Liver (tissue), 9 donors: ENCODE data around the gene TRIOBP. TPM values are rescaled to one million over a fixed set of nuclear protein-coding genes. Genes with fewer than 3 reads are reported as not detected.

Experiments used
- DNase-seq: peaks from one replicate; pipeline ENCODE4 v3.0.0-alpha.2; 2017; ENCODE audit warnings: low spot score
- H3K27ac ChIP-seq, 2 donors: one replicate each; pipeline ENCODE4 v1.7.0; 2013; ENCODE audit warnings: inconsistent platforms in 2 of 2, low read length in 2 of 2, control low read depth in 1 of 2, low read depth in 1 of 2, mild to moderate bottlenecking in 1 of 2
- H3K27me3 ChIP-seq, 4 donors: one replicate each; pipeline versions ENCODE4 v1.6.1 to v1.7.0; 2013; ENCODE audit warnings: low read length in 3 of 4, inconsistent platforms in 1 of 4, mild to moderate bottlenecking in 1 of 4, moderate library complexity in 1 of 4; ENCODE audit not compliant: control insufficient read depth in 4 of 4, insufficient read depth in 4 of 4
- H3K36me3 ChIP-seq, 4 donors: one replicate each; pipeline versions ENCODE4 v1.6.1 to v1.7.0; 2013; ENCODE audit warnings: low read length in 3 of 4, mild to moderate bottlenecking in 3 of 4, low read depth in 1 of 4, moderate library complexity in 1 of 4; ENCODE audit not compliant: control insufficient read depth in 4 of 4, insufficient read depth in 3 of 4
- H3K4me1 ChIP-seq, 4 donors: one replicate each; pipeline versions ENCODE4 v1.6.1 to v1.7.0; 2013; ENCODE audit warnings: low read length in 3 of 4, mild to moderate bottlenecking in 3 of 4, moderate library complexity in 1 of 4; ENCODE audit not compliant: control insufficient read depth in 4 of 4, insufficient read depth in 4 of 4
- H3K4me3 ChIP-seq, 3 donors: one replicate each; pipeline versions ENCODE4 v1.6.1 to v1.7.0; 2013; ENCODE audit warnings: low read length in 3 of 3, control low read depth in 1 of 3, low read depth in 1 of 3, mild to moderate bottlenecking in 1 of 3
- H3K9ac ChIP-seq, 2 donors: one replicate each; pipeline ENCODE4 v1.7.0; 2013; ENCODE audit warnings: low read length in 2 of 2, mild to moderate bottlenecking in 2 of 2, moderate library complexity in 2 of 2, control low read depth in 1 of 2, low read depth in 1 of 2
- H3K9me3 ChIP-seq, 4 donors: one replicate each; pipeline versions ENCODE4 v1.6.1 to v1.7.0; 2013; ENCODE audit warnings: low read length in 3 of 4; ENCODE audit not compliant: control insufficient read depth in 4 of 4
- EGR1 ChIP-seq, 2 donors: IDR thresholded peaks; 2 replicates each; pipeline ENCODE4 v1.6.1; 2016 to 2018; ENCODE audit warnings: antibody characterized with exemption in 2 of 2, low read depth in 2 of 2
- FOXA1 ChIP-seq: IDR thresholded peaks from 2 replicates; pipeline ENCODE4 v1.6.1; 2016; ENCODE audit warnings: antibody characterized with exemption
- FOXA2 ChIP-seq: IDR thresholded peaks from 2 replicates; pipeline ENCODE4 v1.6.1; 2016; ENCODE audit warnings: antibody characterized with exemption
- GABPA ChIP-seq, 2 donors: IDR thresholded peaks in 1 of 2; conservative IDR thresholded peaks in 1 of 2; 2 replicates each; pipeline ENCODE4 v1.6.1; 2016; ENCODE audit warnings: antibody characterized with exemption in 2 of 2, mild to moderate bottlenecking in 1 of 2, moderate library complexity in 1 of 2
- HNF4A ChIP-seq, 2 donors: conservative IDR thresholded peaks; 2 replicates each; pipeline ENCODE4 v1.6.1; 2016; ENCODE audit warnings: antibody characterized with exemption in 2 of 2, mild to moderate bottlenecking in 2 of 2
- HNF4G ChIP-seq: IDR thresholded peaks from 2 replicates; pipeline ENCODE4 v1.6.1; 2016; ENCODE audit warnings: antibody characterized with exemption
- JUND ChIP-seq, 2 donors: IDR thresholded peaks; 2 replicates each; pipeline ENCODE4 v1.6.1; 2016; ENCODE audit warnings: antibody characterized with exemption in 2 of 2
- NR2F2 ChIP-seq: IDR thresholded peaks from 2 replicates; pipeline ENCODE4 v1.6.1; 2016; ENCODE audit warnings: antibody characterized with exemption
- RAD21 ChIP-seq, 2 donors: IDR thresholded peaks; 2 replicates each; pipeline ENCODE4 v1.6.1; 2016; ENCODE audit warnings: antibody characterized with exemption in 2 of 2, mild to moderate bottlenecking in 2 of 2
- RXRA ChIP-seq, 2 donors: IDR thresholded peaks; 2 replicates each; pipeline ENCODE4 v1.6.1; 2017 to 2018; ENCODE audit warnings: antibody characterized with exemption in 2 of 2, mild to moderate bottlenecking in 1 of 2
- SP1 ChIP-seq: IDR thresholded peaks from 2 replicates; pipeline ENCODE4 v1.6.1; 2018; ENCODE audit warnings: antibody characterized with exemption, mild to moderate bottlenecking
- TAF1 ChIP-seq: conservative IDR thresholded peaks from 2 replicates; pipeline ENCODE4 v1.6.1; 2016; ENCODE audit warnings: antibody characterized with exemption, mild to moderate bottlenecking
- YY1 ChIP-seq: IDR thresholded peaks from 2 replicates; pipeline ENCODE4 v1.6.1; 2016; ENCODE audit warnings: antibody characterized with exemption, mild to moderate bottlenecking
- WGBS: extraction: QIAGEN DNeasy Blood & Tissue Kit; methylation state at CpG from one replicate; pipeline ENCODE4 v1.1.7; 2013; 5-methylcytosine and 5-hydroxymethylcytosine counted together
- polyA plus RNA-seq, 2 donors: library from polyadenylated mRNA; stranded (reverse) in 1 of 2; unstranded in 1 of 2; fragments of 200-250 nt in 1 of 2; fragments of >200 nt in 1 of 2; fragmentation: Nextera tagmentation in 1 of 2; extraction: Ambion mirVana in 1 of 2; gene quantifications; one replicate each; pipeline versions ENCODE4 v1.2.1 to v1.2.3, GENCODE V29; 2013 to 2015
- total RNA-seq, 2 donors: library from RNA; depleted of rRNA; stranded (reverse); fragments of >200 nt; gene quantifications; one replicate each; pipeline ENCODE4 v1.2.3, GENCODE V29; 2014
- TF ChIP-seq, protein P1 (sequence below): IDR thresholded peaks from 2 replicates; pipeline ENCODE4 v1.6.1; 2016; ENCODE audit warnings: antibody characterized with exemption
- TF ChIP-seq, protein P2 (sequence below): IDR thresholded peaks from 2 replicates; pipeline ENCODE4 v1.6.1; 2016; ENCODE audit warnings: antibody characterized with exemption
- TF ChIP-seq, protein P3 (sequence below): fragments of 150-350 bp; IDR thresholded peaks from 2 replicates; pipeline ENCODE4 v1.5.1; 2017; ENCODE audit warnings: improper control_type of control experiment, low read depth, low read length; ENCODE audit not compliant: missing input control
- TF ChIP-seq, protein P4 (sequence below): IDR thresholded peaks from 2 replicates; pipeline ENCODE4 v1.6.1; 2016; ENCODE audit warnings: antibody characterized with exemption
- TF ChIP-seq, protein P5 (sequence below): IDR thresholded peaks from 2 replicates; pipeline ENCODE4 v1.6.1; 2016; ENCODE audit warnings: antibody characterized with exemption, mild to moderate bottlenecking
- donor health status: healthy.
- donor health status: healthy.
- donor health status: healthy.
- donor health status: healthy.
- donor health status: healthy.

TRIOBP gene
- total and polyA plus RNA-seq, 4 donors: 4.8 to 41.1 (median 21.6) TPM

DNA sequence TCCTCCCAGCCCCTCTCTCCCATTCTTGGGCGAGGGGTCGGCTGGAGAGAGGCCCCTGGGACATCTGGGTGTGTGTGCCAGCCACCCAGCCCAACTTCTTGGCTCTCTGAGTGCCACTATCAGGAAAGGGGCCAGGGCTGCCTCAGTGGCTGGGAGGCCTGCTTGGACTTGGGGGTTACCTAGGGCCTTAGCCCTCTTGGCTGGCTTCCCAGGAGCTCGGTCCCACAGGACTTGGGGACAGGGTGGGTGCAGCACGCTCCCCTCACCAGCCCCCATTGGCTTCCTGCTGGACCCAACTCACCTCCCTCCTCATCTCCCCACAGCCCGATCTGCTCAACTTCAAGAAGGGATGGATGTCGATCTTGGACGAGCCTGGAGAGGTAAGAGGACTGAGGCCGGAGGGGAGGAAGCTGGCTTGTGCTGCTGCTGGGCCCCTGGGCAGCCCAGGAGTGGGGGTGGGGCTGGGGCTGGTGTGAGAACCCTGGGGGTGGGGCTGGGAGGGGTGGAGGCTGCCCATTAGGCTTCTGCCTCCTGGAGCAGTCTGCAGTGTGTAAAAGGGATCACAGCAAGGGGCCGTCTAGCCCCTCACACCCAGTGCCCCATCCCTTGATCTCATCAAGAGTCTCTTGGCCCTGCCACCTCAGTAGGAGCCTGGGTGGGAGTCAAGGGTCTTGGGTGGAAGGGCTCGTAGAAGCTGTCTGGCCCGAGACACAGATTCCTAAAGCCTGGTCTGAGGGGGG is 54.8 kb downstream of the TRIOBP start:
- Histone ChIP-seq H3K4me3 (no peak overlapping the region), H3K27ac (peak overlapping the region; percentile 93 to 98), H3K9ac (peak overlapping the region; percentile 21 to 44), H3K27me3 (no peaks in the 10 kb centered on the region), H3K36me3 (peaks cover 0 to 14% (median 3%) of the 10 kb centered on the region in 4 donors), H3K4me1 (peaks cover 10 to 52% (median 35%) of the 10 kb centered on the region in 4 donors), H3K9me3 (no peaks in the 10 kb centered on the region)
- TF ChIP-seq RXRA (IDR thresholded peaks at IDR 0.05) (no peak), NR2F2 (no peak), JUND (IDR thresholded peaks at IDR 0.05) (no peak)
- TF ChIP-seq, protein P1, sequence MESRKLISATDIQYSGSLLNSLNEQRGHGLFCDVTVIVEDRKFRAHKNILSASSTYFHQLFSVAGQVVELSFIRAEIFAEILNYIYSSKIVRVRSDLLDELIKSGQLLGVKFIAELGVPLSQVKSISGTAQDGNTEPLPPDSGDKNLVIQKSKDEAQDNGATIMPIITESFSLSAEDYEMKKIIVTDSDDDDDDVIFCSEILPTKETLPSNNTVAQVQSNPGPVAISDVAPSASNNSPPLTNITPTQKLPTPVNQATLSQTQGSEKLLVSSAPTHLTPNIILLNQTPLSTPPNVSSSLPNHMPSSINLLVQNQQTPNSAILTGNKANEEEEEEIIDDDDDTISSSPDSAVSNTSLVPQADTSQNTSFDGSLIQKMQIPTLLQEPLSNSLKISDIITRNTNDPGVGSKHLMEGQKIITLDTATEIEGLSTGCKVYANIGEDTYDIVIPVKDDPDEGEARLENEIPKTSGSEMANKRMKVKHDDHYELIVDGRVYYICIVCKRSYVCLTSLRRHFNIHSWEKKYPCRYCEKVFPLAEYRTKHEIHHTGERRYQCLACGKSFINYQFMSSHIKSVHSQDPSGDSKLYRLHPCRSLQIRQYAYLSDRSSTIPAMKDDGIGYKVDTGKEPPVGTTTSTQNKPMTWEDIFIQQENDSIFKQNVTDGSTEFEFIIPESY: no peak
- WGBS: 73% methylated on average over 11 of the region's 11 CpGs
- no peak for DNase-seq

DNA sequence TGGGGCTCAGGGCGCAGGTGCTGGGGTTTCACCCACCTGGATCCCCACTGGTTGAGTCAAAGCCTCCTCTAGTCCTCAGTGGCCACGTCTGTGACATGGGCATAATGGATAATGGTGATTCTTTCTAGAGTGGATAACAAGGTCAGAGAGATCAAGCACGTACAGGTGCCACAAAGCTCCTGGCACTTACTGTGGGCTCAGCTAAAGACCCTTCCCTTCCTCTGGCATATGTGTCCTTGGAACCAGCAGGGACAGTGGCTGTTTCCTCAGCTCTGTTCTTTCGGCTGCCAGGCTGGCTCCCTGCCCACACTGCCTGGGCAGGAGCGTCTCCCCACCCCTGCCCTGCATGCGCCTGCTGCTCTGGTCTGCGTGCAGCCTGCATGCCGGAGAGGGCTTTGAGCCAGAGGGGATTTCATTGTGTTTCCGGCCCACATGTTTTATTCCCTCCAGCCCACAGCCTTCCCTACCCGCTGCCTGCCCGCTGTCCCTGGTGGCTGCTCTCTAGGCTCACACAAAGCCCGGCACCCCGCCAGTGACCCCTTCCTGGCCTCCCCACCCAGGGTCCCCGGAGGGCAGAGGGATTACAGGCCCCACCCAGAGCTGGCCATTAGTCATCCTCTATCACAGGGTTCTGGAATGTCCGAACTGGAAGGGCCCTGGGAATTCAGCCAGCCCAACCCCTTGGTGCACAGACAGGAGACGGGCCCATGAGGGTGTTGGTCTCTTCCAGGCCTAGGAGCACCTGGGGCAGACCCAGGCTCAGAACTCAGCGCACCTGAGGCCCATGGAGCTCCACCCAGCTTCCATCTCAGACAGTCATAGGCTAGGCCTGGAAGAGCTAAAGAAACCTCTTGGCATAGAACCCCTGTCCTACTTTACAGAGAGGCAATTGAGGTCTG is 55.6 kb downstream of the TRIOBP start:
- TF ChIP-seq RXRA (IDR thresholded peaks at IDR 0.05) (peak; percentile 61 to 82), TAF1 (no peak), EGR1 (IDR thresholded peaks at IDR 0.05; ENCODE audit: low read depth in 2 of 2) (peak in 1 of 2 donors; percentile 35), JUND (IDR thresholded peaks at IDR 0.05) (peak in 1 of 2 donors; percentile 63), FOXA2 (no peak), SP1 (peak; percentile 64), NR2F2 (peak; percentile 98), HNF4G (peak; percentile 6), YY1 (peak; percentile 53), GABPA (IDR thresholded peaks at IDR 0.05 in 1 of 2, conservative IDR thresholded peaks at IDR 0.05 in 1 of 2) (peak in 1 of 2 donors; percentile 62), FOXA1 (no peak), RAD21 (IDR thresholded peaks at IDR 0.05) (peak; percentile 27 to 42), HNF4A (conservative IDR thresholded peaks at IDR 0.05) (peak; percentile 10 to 65)
- TF ChIP-seq, protein P2, sequence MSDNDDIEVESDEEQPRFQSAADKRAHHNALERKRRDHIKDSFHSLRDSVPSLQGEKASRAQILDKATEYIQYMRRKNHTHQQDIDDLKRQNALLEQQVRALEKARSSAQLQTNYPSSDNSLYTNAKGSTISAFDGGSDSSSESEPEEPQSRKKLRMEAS: no peak
- TF ChIP-seq, protein P3, sequence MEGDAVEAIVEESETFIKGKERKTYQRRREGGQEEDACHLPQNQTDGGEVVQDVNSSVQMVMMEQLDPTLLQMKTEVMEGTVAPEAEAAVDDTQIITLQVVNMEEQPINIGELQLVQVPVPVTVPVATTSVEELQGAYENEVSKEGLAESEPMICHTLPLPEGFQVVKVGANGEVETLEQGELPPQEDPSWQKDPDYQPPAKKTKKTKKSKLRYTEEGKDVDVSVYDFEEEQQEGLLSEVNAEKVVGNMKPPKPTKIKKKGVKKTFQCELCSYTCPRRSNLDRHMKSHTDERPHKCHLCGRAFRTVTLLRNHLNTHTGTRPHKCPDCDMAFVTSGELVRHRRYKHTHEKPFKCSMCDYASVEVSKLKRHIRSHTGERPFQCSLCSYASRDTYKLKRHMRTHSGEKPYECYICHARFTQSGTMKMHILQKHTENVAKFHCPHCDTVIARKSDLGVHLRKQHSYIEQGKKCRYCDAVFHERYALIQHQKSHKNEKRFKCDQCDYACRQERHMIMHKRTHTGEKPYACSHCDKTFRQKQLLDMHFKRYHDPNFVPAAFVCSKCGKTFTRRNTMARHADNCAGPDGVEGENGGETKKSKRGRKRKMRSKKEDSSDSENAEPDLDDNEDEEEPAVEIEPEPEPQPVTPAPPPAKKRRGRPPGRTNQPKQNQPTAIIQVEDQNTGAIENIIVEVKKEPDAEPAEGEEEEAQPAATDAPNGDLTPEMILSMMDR: no peak
- TF ChIP-seq, protein P4, sequence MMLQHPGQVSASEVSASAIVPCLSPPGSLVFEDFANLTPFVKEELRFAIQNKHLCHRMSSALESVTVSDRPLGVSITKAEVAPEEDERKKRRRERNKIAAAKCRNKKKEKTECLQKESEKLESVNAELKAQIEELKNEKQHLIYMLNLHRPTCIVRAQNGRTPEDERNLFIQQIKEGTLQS: no peak
- TF ChIP-seq, protein P1: no peak
- TF ChIP-seq, protein P5, sequence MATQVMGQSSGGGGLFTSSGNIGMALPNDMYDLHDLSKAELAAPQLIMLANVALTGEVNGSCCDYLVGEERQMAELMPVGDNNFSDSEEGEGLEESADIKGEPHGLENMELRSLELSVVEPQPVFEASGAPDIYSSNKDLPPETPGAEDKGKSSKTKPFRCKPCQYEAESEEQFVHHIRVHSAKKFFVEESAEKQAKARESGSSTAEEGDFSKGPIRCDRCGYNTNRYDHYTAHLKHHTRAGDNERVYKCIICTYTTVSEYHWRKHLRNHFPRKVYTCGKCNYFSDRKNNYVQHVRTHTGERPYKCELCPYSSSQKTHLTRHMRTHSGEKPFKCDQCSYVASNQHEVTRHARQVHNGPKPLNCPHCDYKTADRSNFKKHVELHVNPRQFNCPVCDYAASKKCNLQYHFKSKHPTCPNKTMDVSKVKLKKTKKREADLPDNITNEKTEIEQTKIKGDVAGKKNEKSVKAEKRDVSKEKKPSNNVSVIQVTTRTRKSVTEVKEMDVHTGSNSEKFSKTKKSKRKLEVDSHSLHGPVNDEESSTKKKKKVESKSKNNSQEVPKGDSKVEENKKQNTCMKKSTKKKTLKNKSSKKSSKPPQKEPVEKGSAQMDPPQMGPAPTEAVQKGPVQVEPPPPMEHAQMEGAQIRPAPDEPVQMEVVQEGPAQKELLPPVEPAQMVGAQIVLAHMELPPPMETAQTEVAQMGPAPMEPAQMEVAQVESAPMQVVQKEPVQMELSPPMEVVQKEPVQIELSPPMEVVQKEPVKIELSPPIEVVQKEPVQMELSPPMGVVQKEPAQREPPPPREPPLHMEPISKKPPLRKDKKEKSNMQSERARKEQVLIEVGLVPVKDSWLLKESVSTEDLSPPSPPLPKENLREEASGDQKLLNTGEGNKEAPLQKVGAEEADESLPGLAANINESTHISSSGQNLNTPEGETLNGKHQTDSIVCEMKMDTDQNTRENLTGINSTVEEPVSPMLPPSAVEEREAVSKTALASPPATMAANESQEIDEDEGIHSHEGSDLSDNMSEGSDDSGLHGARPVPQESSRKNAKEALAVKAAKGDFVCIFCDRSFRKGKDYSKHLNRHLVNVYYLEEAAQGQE: no peak
- Histone ChIP-seq H3K27me3 (no peaks in the 10 kb centered on the region), H3K9ac (peak overlapping the region; percentile 21 to 44), H3K4me3 (no peak overlapping the region), H3K4me1 (peaks cover 10 to 47% (median 28%) of the 10 kb centered on the region in 4 donors), H3K9me3 (no peaks in the 10 kb centered on the region), H3K36me3 (peaks cover 0 to 14% (median 3%) of the 10 kb centered on the region in 4 donors), H3K27ac (peak overlapping the region; percentile 93 to 98)
- 26% methylated on average over 17 of the region's 17 CpGs for WGBS
- no peak for DNase-seq
